Activated CD4-positive, alpha-beta memory T cell treated with anti-CD3 and anti-CD28 coated beads for 36 hours (primary cell): ENCODE data around the gene ATG5. TPM values are rescaled to one million over a fixed set of nuclear protein-coding genes. Genes with fewer than 3 reads are reported as not detected.
"Not testable (repeated sequence)": the region's sequence is repeated elsewhere in the genome, so short reads cannot be mapped to it uniquely, and the experiment has no call there.

Source experiments
- CTCF ChIA-PET: fragments of 350-600 bp; sonication (Branson Sonifier 250); formaldehyde crosslinking; loops from one replicate; lab custom pipeline; 2021; ENCODE audit warnings: antibody characterized with exemption, inconsistent platforms; lab: Charles Lee
- POLR2A ChIA-PET: fragments of 350-600 bp; sonication (Branson Sonifier 250); formaldehyde crosslinking; loops from one replicate; lab custom pipeline; 2021; ENCODE audit warnings: antibody characterized with exemption; lab: Charles Lee
- DNase-seq: peaks from one replicate; pipeline ENCODE4 v3.0.0-alpha.2; 2020
- H3K27ac Mint-ChIP-seq: one replicate; pipeline ENCODE4 v1.8.0; 2021; ENCODE audit warnings: mixed read lengths
- H3K27me3 Mint-ChIP-seq: one replicate; pipeline ENCODE4 v1.8.0; 2021; ENCODE audit warnings: mixed read lengths
- H3K36me3 Mint-ChIP-seq: one replicate; pipeline ENCODE4 v1.8.0; 2021; ENCODE audit warnings: mixed read lengths
- H3K4me1 Mint-ChIP-seq: one replicate; pipeline ENCODE4 v1.8.0; 2021; ENCODE audit warnings: low read depth, mixed read lengths
- H3K4me3 Mint-ChIP-seq: one replicate; pipeline ENCODE4 v1.8.0; 2021; ENCODE audit warnings: mild to moderate bottlenecking, mixed read lengths
- H3K9me3 Mint-ChIP-seq: one replicate; pipeline ENCODE4 v1.8.0; 2021; ENCODE audit warnings: mixed read lengths
- intact Hi-C: fragments of 100-400 bp; cut with micrococcal nuclease; formaldehyde crosslinking; loops from one replicate; pipeline ENCODE4 v1.15.1; 2023
- total RNA-seq, 2 experiments: library from RNA; stranded (reverse); gene quantifications; one replicate each; pipeline ENCODE4 v1.2.3, GENCODE V29; 2021

ATG5 gene
- total RNA-seq, 2 experiments from 2014 or later = 29.2 TPM

- ChIA-PET CTCF (no interaction called here), POLR2A (no interaction called here)
- no peak overlapping the region for H3K27ac Mint-ChIP-seq
- intact Hi-C loops = no loop called here
- H3K36me3 Mint-ChIP-seq = peaks cover 28% of the 10 kb centered on the region
- peaks cover 24% of the 10 kb centered on the region for H3K4me1 Mint-ChIP-seq
- no peaks in the 10 kb centered on the region for H3K9me3 Mint-ChIP-seq
- no peak for DNase-seq
- no peak overlapping the region for H3K4me3 Mint-ChIP-seq
- no peaks in the 10 kb centered on the region for H3K27me3 Mint-ChIP-seq
Observed at GRCh38 chr6:106243261-106243660, 82.3 kb downstream of the ATG5 start.

- Mint-ChIP-seq H3K9me3 (no peaks in the 10 kb centered on the region), H3K27ac (no peak overlapping the region), H3K4me3 (no peak overlapping the region), H3K36me3 (peaks cover 20% of the 10 kb centered on the region), H3K4me1 (peaks cover 12% of the 10 kb centered on the region), H3K27me3 (no peaks in the 10 kb centered on the region)
- no peak for DNase-seq
- intact Hi-C loops = no loop called here
- ChIA-PET POLR2A (no interaction called here), CTCF (no interaction called here)
Observed at GRCh38 chr6:106241498-106241897, 84.1 kb downstream of the ATG5 start.

- ChIA-PET POLR2A (no interaction called here), CTCF (interaction anchor here (1.6 kb wide), 1 partner anchor 14 kb away, joined by 3 read pairs; no protein-coding TSS in a partner anchor)
- H3K27ac Mint-ChIP-seq = no peak overlapping the region
- H3K4me1 Mint-ChIP-seq = no peaks in the 10 kb centered on the region
- peaks cover 18% of the 10 kb centered on the region for H3K36me3 Mint-ChIP-seq
- peaks cover 8% of the 10 kb centered on the region for H3K9me3 Mint-ChIP-seq
- H3K4me3 Mint-ChIP-seq = no peak overlapping the region
- DNase-seq = no peak
- intact Hi-C loops = no loop called here
- H3K27me3 Mint-ChIP-seq = no peaks in the 10 kb centered on the region
Observed at GRCh38 chr6:106237286-106237685, 88.3 kb downstream of the ATG5 start.

GRCh38 chr6:106229876-106230445, 95.6 kb downstream of the ATG5 start:
- H3K9me3 Mint-ChIP-seq, H3K27ac Mint-ChIP-seq, H3K27me3 Mint-ChIP-seq, H3K4me3 Mint-ChIP-seq, DNase-seq, CTCF ChIA-PET, H3K36me3 Mint-ChIP-seq, POLR2A ChIA-PET: not testable (repeated sequence)
- H3K4me1 Mint-ChIP-seq = peaks cover 17% of the 10 kb centered on the region
- intact Hi-C loops = loop anchor here (5.0 kb wide), 1 partner anchor 42 kb away; no protein-coding TSS in a partner anchor

- peak overlapping the region; percentile 33 for H3K27ac Mint-ChIP-seq
- POLR2A ChIA-PET = no interaction called here
- H3K9me3 Mint-ChIP-seq = no peaks in the 10 kb centered on the region
- peaks cover 25% of the 10 kb centered on the region for H3K4me1 Mint-ChIP-seq
- H3K4me3 Mint-ChIP-seq = no peak overlapping the region
- CTCF ChIA-PET = no interaction called here
- DNase-seq = no peak
- intact Hi-C loops = loop anchor here (5.0 kb wide), 1 partner anchor 44 kb away; no protein-coding TSS in a partner anchor
- peaks cover 3% of the 10 kb centered on the region for H3K36me3 Mint-ChIP-seq
- no peaks in the 10 kb centered on the region for H3K27me3 Mint-ChIP-seq
Observed at GRCh38 chr6:106227612-106228507, 97.7 kb downstream of the ATG5 start.

GRCh38 chr6:106226676-106227075, 98.9 kb downstream of the ATG5 start:
- H3K27me3 Mint-ChIP-seq = no peaks in the 10 kb centered on the region
- ChIA-PET CTCF (interaction anchor here (1.9 to 4.9 kb wide), 2 partner anchors 137 to 794 kb away, joined by 5 to 55 read pairs; no protein-coding TSS in a partner anchor), POLR2A (no interaction called here)
- H3K9me3 Mint-ChIP-seq = no peaks in the 10 kb centered on the region
- H3K4me1 Mint-ChIP-seq = peaks cover 31% of the 10 kb centered on the region
- H3K36me3 Mint-ChIP-seq = peaks cover 3% of the 10 kb centered on the region
- no peak overlapping the region for H3K27ac Mint-ChIP-seq
- no peak for DNase-seq
- H3K4me3 Mint-ChIP-seq = no peak overlapping the region
- intact Hi-C loops = loop anchor here (5.0 kb wide), 1 partner anchor 46 kb away; no protein-coding TSS in a partner anchor

- POLR2A ChIA-PET = no interaction called here
Observed at GRCh38 chr6:106225581-106225980, 100.0 kb downstream of the ATG5 start.

GRCh38 chr6:106223300-106223930, 102.1 kb downstream of the ATG5 start:
- Mint-ChIP-seq H3K36me3 (no peaks in the 10 kb centered on the region), H3K27me3 (no peaks in the 10 kb centered on the region), H3K4me3 (no peak overlapping the region), H3K27ac (no peak overlapping the region), H3K4me1 (peaks cover 37% of the 10 kb centered on the region), H3K9me3 (no peaks in the 10 kb centered on the region)
- peak; percentile 75 for DNase-seq
- intact Hi-C loops = loop anchor here (1.0 to 5.0 kb wide), 7 partner anchors 125 to 793 kb away; no protein-coding TSS in a partner anchor
- ChIA-PET CTCF (interaction anchor here (0.5 to 4.9 kb wide), 72 partner anchors 11 to 1136 kb away, joined by 3 to 55 read pairs (median 4); partner anchors contain the start of gene PRDM1), POLR2A (interaction anchor here (0.8 to 1.5 kb wide), 5 partner anchors 112 to 231 kb away, joined by 3 to 7 read pairs (median 3); no protein-coding TSS in a partner anchor)

More at GRCh38 chr6:106225581-106225980, 100.0 kb downstream of the ATG5 start:
- intact Hi-C loops = loop anchor here (5.0 kb wide), 1 partner anchor 47 kb away; no protein-coding TSS in a partner anchor
- no peak for DNase-seq
- Mint-ChIP-seq H3K27me3 (no peaks in the 10 kb centered on the region), H3K36me3 (peaks cover 3% of the 10 kb centered on the region), H3K9me3 (no peaks in the 10 kb centered on the region), H3K4me1 (peaks cover 35% of the 10 kb centered on the region), H3K4me3 (no peak overlapping the region), H3K27ac (no peak overlapping the region)
- CTCF ChIA-PET = interaction anchor here (1.2 to 4.9 kb wide), 4 partner anchors 10 to 793 kb away, joined by 4 to 55 read pairs (median 4); no protein-coding TSS in a partner anchor

- no peak for DNase-seq
- Mint-ChIP-seq H3K36me3 (no peaks in the 10 kb centered on the region), H3K4me3 (no peak overlapping the region), H3K27me3 (no peaks in the 10 kb centered on the region), H3K4me1 (peaks cover 21% of the 10 kb centered on the region), H3K9me3 (no peaks in the 10 kb centered on the region), H3K27ac (no peak overlapping the region)
- ChIA-PET CTCF (interaction anchor here (1.0 to 3.2 kb wide), 2 partner anchors 80 to 789 kb away, joined by 4 to 12 read pairs; no protein-coding TSS in a partner anchor), POLR2A (no interaction called here)
- intact Hi-C loops = loop anchor here (5.0 kb wide), 2 partner anchors 223 to 428 kb away; no protein-coding TSS in a partner anchor
Observed at GRCh38 chr6:106220485-106220884, 105.1 kb downstream of the ATG5 start.

- ChIA-PET POLR2A (interaction anchor here (0.6 kb wide), 1 partner anchor 113 kb away, joined by 3 read pairs; no protein-coding TSS in a partner anchor), CTCF (interaction anchor here (0.6 to 0.9 kb wide), 2 partner anchors 422 to 785 kb away, joined by 3 read pairs; no protein-coding TSS in a partner anchor)
- no peaks in the 10 kb centered on the region for H3K36me3 Mint-ChIP-seq
- H3K4me3 Mint-ChIP-seq = no peak overlapping the region
- H3K27me3 Mint-ChIP-seq = no peaks in the 10 kb centered on the region
- H3K27ac Mint-ChIP-seq = no peak overlapping the region
- H3K4me1 Mint-ChIP-seq = peaks cover 15% of the 10 kb centered on the region
- intact Hi-C loops = no loop called here
- H3K9me3 Mint-ChIP-seq = no peaks in the 10 kb centered on the region
- no peak for DNase-seq
Observed at GRCh38 chr6:106216527-106216926, 109.0 kb downstream of the ATG5 start.

- H3K9me3 Mint-ChIP-seq = no peaks in the 10 kb centered on the region
- ChIA-PET CTCF (no interaction called here), POLR2A (no interaction called here)
- H3K27ac Mint-ChIP-seq = no peak overlapping the region
- no peak for DNase-seq
- H3K4me1 Mint-ChIP-seq = peaks cover 11% of the 10 kb centered on the region
- H3K27me3 Mint-ChIP-seq = no peaks in the 10 kb centered on the region
- no peaks in the 10 kb centered on the region for H3K36me3 Mint-ChIP-seq
- H3K4me3 Mint-ChIP-seq = no peak overlapping the region
- intact Hi-C loops = no loop called here
Observed at GRCh38 chr6:106215608-106216007, 110.0 kb downstream of the ATG5 start.
